ENCODE data around the gene CCDC197. TPM values are rescaled to one million over a fixed set of nuclear protein-coding genes. Genes with fewer than 3 reads are reported as not detected.

Gene CCDC197
- total RNA-seq, result not detected
- polyA plus RNA-seq (2013, experiment 1 of 2), result not detected
- polyA plus RNA-seq (2013, experiment 2 of 2), result not detected
- total RNA-seq, result 0 to 0.57 (median 0) reads per million in 172 experiments

- H3K36me3 Mint-ChIP-seq (ENCODE audit: low read depth), result no peaks in the 10 kb centered on the region
- H3K27ac ChIP-seq (ENCODE audit: low read depth in 1 of 2, low read length in 2 of 2), result no peak within 1 kb of the TSS
- ChIA-PET POLR2A (interaction anchor here (1.0 to 1.3 kb wide), 2 partner anchors 14 to 19 kb away, joined by 3 to 4 read pairs; no protein-coding TSS in a partner anchor), CTCF (interaction anchor here (6.1 kb wide), 1 partner anchor 58 kb away, joined by 39 read pairs; no protein-coding TSS in a partner anchor)
- peaks cover 8% of the 10 kb centered on the region for H3K4me1 Mint-ChIP-seq (ENCODE audit: low read depth)
- TF ChIP-seq CTCF (IDR thresholded peaks at IDR 0.05), result no peak
- ATAC-seq (ENCODE audit: poor library complexity) (no peak), DNase-seq (no peak)
- H3K4me3 ChIP-seq (ENCODE audit: low read length), result no peak within 1 kb of the TSS
- no peaks in the 10 kb centered on the region for H3K9me3 Mint-ChIP-seq
- no peaks in the 10 kb centered on the region for H3K9me3 ChIP-seq (ENCODE audit: control insufficient read depth in 1 of 2, insufficient read depth in 1 of 2, low read length in 2 of 2)
- H3K4me3 Mint-ChIP-seq, result no peak within 1 kb of the TSS
- no peaks in the 10 kb centered on the region for H3K36me3 ChIP-seq (ENCODE audit: insufficient read depth, low read length)
- no peak within 1 kb of the TSS for H3K27ac Mint-ChIP-seq
- H3K27me3 ChIP-seq (ENCODE audit: control insufficient read depth in 1 of 2, insufficient read depth in 2 of 2, low read length in 2 of 2), result peaks cover 0 to 3% of the 10 kb centered on the region in 2 experiments
- H3K4me1 ChIP-seq (ENCODE audit: insufficient read depth, low read length), result peaks cover 12% of the 10 kb centered on the region
- intact Hi-C loops (cut with DNase I, micrococcal nuclease), result no loop called here
- H3K27me3 Mint-ChIP-seq, result peaks cover 8% of the 10 kb centered on the region
Observed at GRCh38 chr14:93997082-93997481, at the start of gene CCDC197. TSS of gene CCDC197 (plus strand) at chr14:93997301. CDS start at chr14:93998132, 831 bp downstream.

DNA sequence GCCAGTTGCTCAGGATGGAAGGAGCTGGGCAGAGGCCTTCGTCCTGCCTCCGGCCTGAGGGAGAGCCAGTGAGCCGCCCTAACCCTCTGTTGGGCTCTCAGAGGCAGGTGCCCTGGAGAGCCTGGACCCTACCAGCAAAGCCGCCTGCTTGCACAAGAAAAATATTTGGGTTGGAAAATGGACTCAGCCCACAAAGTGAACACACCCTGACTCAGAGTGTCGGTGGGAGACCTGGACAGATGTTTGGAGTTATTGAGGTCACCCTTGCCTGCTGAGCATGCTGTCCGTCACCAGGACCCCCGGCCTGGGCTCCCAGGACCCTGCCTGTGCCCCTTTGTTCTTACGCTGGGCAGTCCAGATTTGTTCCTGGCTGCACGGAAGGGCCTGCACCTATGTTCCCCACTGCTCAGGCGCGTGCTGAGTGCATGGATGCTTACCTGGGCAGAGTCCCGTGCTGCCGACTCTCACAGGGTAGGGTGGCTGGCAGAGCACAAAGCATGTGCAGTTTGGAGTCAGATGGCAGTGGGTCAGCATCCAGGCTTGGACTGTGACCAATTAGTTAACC, 47.5 kb upstream of the CCDC197 start:
- intact Hi-C loops (cut with DNase I, micrococcal nuclease), result no loop called here
- Mint-ChIP-seq H3K27ac (no peak overlapping the region), H3K9me3 (no peaks in the 10 kb centered on the region), H3K4me3 (no peak overlapping the region), H3K36me3 (ENCODE audit: low read depth) (no peaks in the 10 kb centered on the region), H3K4me1 (ENCODE audit: low read depth) (peaks cover 18% of the 10 kb centered on the region), H3K27me3 (no peaks in the 10 kb centered on the region)
- H3K4me1 ChIP-seq (ENCODE audit: insufficient read depth, low read length), result peaks cover 27% of the 10 kb centered on the region
- POLR2A ChIA-PET, result interaction anchor here (1.0 kb wide), 1 partner anchor 10 kb away, joined by 4 read pairs; no protein-coding TSS in a partner anchor
- no peak for ATAC-seq (ENCODE audit: poor library complexity)
- TF ChIP-seq CTCF (IDR thresholded peaks at IDR 0.05), result no peak
- H3K27ac ChIP-seq (ENCODE audit: low read depth in 1 of 2, low read length in 2 of 2), result no peak overlapping the region
- no peak overlapping the region for H3K4me3 ChIP-seq (ENCODE audit: low read length)
- no peaks in the 10 kb centered on the region for H3K9me3 ChIP-seq (ENCODE audit: control insufficient read depth in 1 of 2, insufficient read depth in 1 of 2, low read length in 2 of 2)
- no peak for DNase-seq
- CTCF ChIA-PET, result interaction anchor here (4.0 kb wide), 1 partner anchor 10 kb away, joined by 16 read pairs; no protein-coding TSS in a partner anchor
- H3K27me3 ChIP-seq (ENCODE audit: control insufficient read depth in 1 of 2, insufficient read depth in 2 of 2, low read length in 2 of 2), result no peaks in the 10 kb centered on the region
- peaks cover 8% of the 10 kb centered on the region for H3K36me3 ChIP-seq (ENCODE audit: insufficient read depth, low read length)

- Histone ChIP-seq H3K27me3 (ENCODE audit: control insufficient read depth in 1 of 2, insufficient read depth in 2 of 2, low read length in 2 of 2) (no peaks in the 10 kb centered on the region), H3K4me3 (ENCODE audit: low read length) (no peak overlapping the region), H3K27ac (ENCODE audit: low read depth in 1 of 2, low read length in 2 of 2) (no peak overlapping the region), H3K36me3 (ENCODE audit: insufficient read depth, low read length) (peaks cover 7% of the 10 kb centered on the region), H3K4me1 (ENCODE audit: insufficient read depth, low read length) (peaks cover 41% of the 10 kb centered on the region), H3K9me3 (ENCODE audit: control insufficient read depth in 1 of 2, insufficient read depth in 1 of 2, low read length in 2 of 2) (no peaks in the 10 kb centered on the region)
- Mint-ChIP-seq H3K4me1 (ENCODE audit: low read depth) (peaks cover 33% of the 10 kb centered on the region), H3K36me3 (ENCODE audit: low read depth) (no peaks in the 10 kb centered on the region), H3K9me3 (no peaks in the 10 kb centered on the region), H3K27me3 (no peaks in the 10 kb centered on the region), H3K27ac (no peak overlapping the region), H3K4me3 (no peak overlapping the region)
- DNase-seq, result no peak
- TF ChIP-seq CTCF (IDR thresholded peaks at IDR 0.05), result no peak
- ATAC-seq (ENCODE audit: poor library complexity), result no peak
- POLR2A ChIA-PET, result no interaction called here
- CTCF ChIA-PET, result interaction anchor here (1.4 to 4.0 kb wide), 2 partner anchors 11 to 19 kb away, joined by 4 to 16 read pairs; no protein-coding TSS in a partner anchor
- intact Hi-C loops (cut with DNase I, micrococcal nuclease), result no loop called here
Observed at GRCh38 chr14:93950948-93951634, 46.0 kb upstream of the CCDC197 start.

All from CD4-positive, alpha-beta T cell (primary cell).